Panc1 (cell line): ENCODE results near the gene IFIH1. TPM values are rescaled to one million over a fixed set of nuclear protein-coding genes. Genes with fewer than 3 reads are reported as not detected.

Experiments
- ATAC-seq: fragments of 200-7000 bp; cut with Tn5 transposase; 2 replicates; pipeline ENCODE4 v1.9.1; 2020; ENCODE audit warnings: mild to moderate bottlenecking, moderate library complexity
- BruUV-seq: library from RNA; stranded (reverse); fragments of 400-500 nt; replicated peaks from 2 replicates; lab custom pipeline; 2021; lab: Mats Ljungman, UMichigan
- CTCF ChIA-PET: fragments of 300-600 bp; sonication (Branson Sonifier 250); formaldehyde crosslinking; loops from one replicate; lab custom pipeline; 2022; ENCODE audit warnings: antibody characterized with exemption; lab: Charles Lee
- POLR2A ChIA-PET: fragments of 300-600 bp; sonication (Branson Sonifier 250); formaldehyde crosslinking; loops from one replicate; lab custom pipeline; 2022; ENCODE audit warnings: antibody characterized with exemption; lab: Charles Lee
- DNase-seq: peaks from one replicate; pipeline ENCODE4 v3.0.0-alpha.2; 2010; ENCODE audit warnings: low read depth, low spot score
- H3K27ac ChIP-seq: 2 replicates; pipeline ENCODE4 v1.5.1; 2011; ENCODE audit warnings: mild to moderate bottlenecking, low read length, inconsistent platforms
- H3K27me3 ChIP-seq: fragments of 200-500 bp; sonication (Bioruptor generic); 2 replicates; pipeline ENCODE4 v1.6.0; 2014; ENCODE audit warnings: low read length, inconsistent platforms; ENCODE audit not compliant: control insufficient read depth, insufficient read depth
- H3K36me3 ChIP-seq: fragments of 200-500 bp; sonication (Bioruptor generic); 2 replicates; pipeline ENCODE4 v1.5.1; 2014; ENCODE audit warnings: inconsistent platforms, mild to moderate bottlenecking, low read length, moderate library complexity; ENCODE audit not compliant: control insufficient read depth, insufficient read depth
- H3K4me1 ChIP-seq: 2 replicates; pipeline ENCODE4 v1.5.1; 2011; ENCODE audit warnings: inconsistent platforms, mild to moderate bottlenecking, low read length, moderate library complexity; ENCODE audit not compliant: control insufficient read depth, insufficient read depth
- H3K4me3 ChIP-seq, 2 experiments: 2 replicates each; pipeline ENCODE4 v1.5.1; 2011 to 2012; ENCODE audit warnings: low read depth in 2 of 2, low read length in 2 of 2, mild to moderate bottlenecking in 2 of 2, inconsistent platforms in 1 of 2, moderate library complexity in 1 of 2
- H3K9me3 ChIP-seq: fragments of 200-500 bp; sonication (Bioruptor generic); 2 replicates; pipeline ENCODE4 v1.5.1; 2014; ENCODE audit warnings: low read depth, mild to moderate bottlenecking, inconsistent platforms, low read length, moderate library complexity; ENCODE audit not compliant: control insufficient read depth, insufficient read depth
- CTCF ChIP-seq: fragments of 450-650 bp; IDR thresholded peaks from 2 replicates; pipeline ENCODE4 v1.5.1; 2017; ENCODE audit warnings: mild to moderate bottlenecking
- POLR2AphosphoS5 ChIP-seq: IDR thresholded peaks from 2 replicates; pipeline ENCODE4 v1.6.1; 2012; ENCODE audit warnings: mild to moderate bottlenecking, low read depth, low read length, moderate library complexity
- REST ChIP-seq, 2 experiments: IDR thresholded peaks; 2 replicates each; pipeline ENCODE4 v1.6.1; 2011 to 2012; ENCODE audit warnings: low read depth in 2 of 2, control low read depth in 1 of 2, low read length in 1 of 2, mild to moderate bottlenecking in 1 of 2, moderate library complexity in 1 of 2; ENCODE audit not compliant: insufficient read depth in 1 of 2
- SIN3A ChIP-seq: IDR thresholded peaks from 2 replicates; pipeline ENCODE4 v1.6.1; 2012; ENCODE audit warnings: low read depth, mild to moderate bottlenecking, low read length, moderate library complexity, borderline replicate concordance; ENCODE audit not compliant: insufficient read depth
- TCF7L2 ChIP-seq: IDR thresholded peaks from 2 replicates; pipeline ENCODE4 v1.6.1; 2011; ENCODE audit warnings: mild to moderate bottlenecking, low read depth, low read length, inconsistent platforms
- in situ Hi-C: cut with HindIII; loops from 2 replicates; pipeline ENCODE4 v1.10.0; 2016; ENCODE audit warnings: low sequenced_read_pairs, low pct_unique_long_range_greater_than_20kb
- intact Hi-C: fragments of 100-400 bp; cut with micrococcal nuclease; formaldehyde crosslinking; loops from one replicate; pipeline ENCODE4 v1.10.0; 2022; ENCODE audit not compliant: unreplicated experiment
- total RNA-seq: library from RNA; stranded (reverse); gene quantifications from one replicate; pipeline ENCODE4 v1.2.1, GENCODE V29; 2021; ENCODE audit not compliant: unreplicated experiment

IFIH1 gene
- total RNA-seq, 1 experiment from 2014 or later = 15.4 TPM

- POLR2A ChIA-PET = no interaction called here
- CTCF ChIA-PET = no interaction called here
- DNase-seq (no peak), ATAC-seq (no peak)
- H3K36me3 ChIP-seq = no peaks in the 10 kb centered on the region
- in situ Hi-C loops (no loop called here), intact Hi-C loops (no loop called here)
- no peaks in the 10 kb centered on the region for H3K4me1 ChIP-seq
- TF ChIP-seq POLR2AphosphoS5 (no peak), SIN3A (no peak), CTCF (no peak), TCF7L2 (no peak), REST (IDR thresholded peaks at IDR 0.05; ENCODE audit: insufficient read depth in 1 of 2, low read depth in 2 of 2, low read length in 1 of 2) (no peak)
- no peak overlapping the region for H3K4me3 ChIP-seq
- BruUV-seq = no TSS peak
- no peaks in the 10 kb centered on the region for H3K27me3 ChIP-seq
- no peak overlapping the region for H3K27ac ChIP-seq
- no peaks in the 10 kb centered on the region for H3K9me3 ChIP-seq
Measured at GRCh38 chr2:162265666-162266459, 52.6 kb downstream of the IFIH1 start.

- CTCF ChIA-PET = no interaction called here
- ATAC-seq = no peak
- in situ Hi-C loops = no loop called here
- no peak for DNase-seq
- POLR2A ChIA-PET = no interaction called here
- no TSS peak for BruUV-seq
- no peak overlapping the region for H3K27ac ChIP-seq
- H3K9me3 ChIP-seq = no peaks in the 10 kb centered on the region
- no peaks in the 10 kb centered on the region for H3K4me1 ChIP-seq
- intact Hi-C loops = no loop called here
- H3K4me3 ChIP-seq = no peak overlapping the region
- H3K36me3 ChIP-seq = no peaks in the 10 kb centered on the region
- H3K27me3 ChIP-seq = no peaks in the 10 kb centered on the region
- TF ChIP-seq REST (IDR thresholded peaks at IDR 0.05; ENCODE audit: insufficient read depth in 1 of 2, low read depth in 2 of 2, low read length in 1 of 2) (no peak), SIN3A (no peak), TCF7L2 (no peak), POLR2AphosphoS5 (no peak), CTCF (no peak)
Measured at GRCh38 chr2:162261032-162261945, 57.2 kb downstream of the IFIH1 start.
